DND-41 (cell line): ENCODE data around the gene ZBTB21.

Experiments used
- ATAC-seq: fragments of 200-7000 bp; cut with Tn5 transposase; 3 replicates; pipeline ENCODE4 v1.9.1; 2021; ENCODE audit warnings: low read depth; ENCODE audit not compliant: insufficient read depth
- DNase-seq: peaks from one replicate; pipeline ENCODE4 v3.0.0-alpha.2; 2020
- H2AFZ ChIP-seq: 2 replicates; pipeline ENCODE4 v1.6.0; 2012; ENCODE audit warnings: low read depth, low read length
- H3K27ac ChIP-seq: 2 replicates; pipeline ENCODE4 v1.5.1; 2012; ENCODE audit warnings: low read length, inconsistent platforms
- H3K27me3 ChIP-seq: fragments of 200-600 bp; sonication (generic); 2 replicates; pipeline ENCODE4 v1.6.0; 2012; ENCODE audit warnings: low read length, mild to moderate bottlenecking, inconsistent platforms; ENCODE audit not compliant: insufficient read depth, poor library complexity
- H3K36me3 ChIP-seq: 2 replicates; pipeline ENCODE4 v1.5.1; 2012; ENCODE audit warnings: low read length, inconsistent platforms; ENCODE audit not compliant: insufficient read depth
- H3K4me1 ChIP-seq: 2 replicates; pipeline ENCODE4 v1.5.1; 2012; ENCODE audit warnings: mild to moderate bottlenecking, low read length; ENCODE audit not compliant: insufficient read depth
- H3K4me2 ChIP-seq: 2 replicates; pipeline ENCODE4 v1.6.0; 2012; ENCODE audit warnings: mild to moderate bottlenecking, moderate library complexity, low read length, inconsistent platforms; ENCODE audit not compliant: insufficient read depth
- H3K4me3 ChIP-seq, 2 experiments: fragments of 200-600 bp in 1 of 2; shearing (Covaris generic) in 1 of 2; 2 replicates each; pipeline ENCODE4 v1.5.1; 2012 to 2016; ENCODE audit warnings: inconsistent platforms in 2 of 2, low read length in 2 of 2, mild to moderate bottlenecking in 2 of 2, low read depth in 1 of 2, moderate library complexity in 1 of 2
- H3K79me2 ChIP-seq: 2 replicates; pipeline ENCODE4 v1.6.0; 2012; ENCODE audit warnings: low read length, inconsistent platforms; ENCODE audit not compliant: insufficient read depth
- H3K9ac ChIP-seq: 2 replicates; pipeline ENCODE4 v1.6.0; 2012; ENCODE audit warnings: low read depth, mild to moderate bottlenecking, inconsistent platforms, low read length, moderate library complexity
- H3K9me3 ChIP-seq: 2 replicates; pipeline ENCODE4 v1.5.1; 2012; ENCODE audit warnings: low read length, moderate library complexity, mild to moderate bottlenecking, inconsistent platforms; ENCODE audit not compliant: insufficient read depth, severe bottlenecking
- H4K20me1 ChIP-seq: 2 replicates; pipeline ENCODE4 v1.6.0; 2012; ENCODE audit warnings: low read length; ENCODE audit not compliant: insufficient read depth
- CTCF ChIP-seq: IDR thresholded peaks from 2 replicates; pipeline ENCODE4 v1.5.1; 2012; ENCODE audit warnings: borderline replicate concordance, low read length, moderate library complexity, mild to moderate bottlenecking; ENCODE audit not compliant: poor library complexity, severe bottlenecking; ENCODE audit errors: extremely low read depth
- EZH2 ChIP-seq: IDR thresholded peaks from 3 replicates; pipeline ENCODE4 v1.6.1; 2012; ENCODE audit warnings: borderline replicate concordance, low read depth, mild to moderate bottlenecking, moderate library complexity, low read length, inconsistent platforms; ENCODE audit not compliant: severe bottlenecking

The ZBTB21 gene

GRCh38 chr21:42044871-42045495, 34.8 kb upstream of the ZBTB21 start:
- no peak overlapping the region for H3K4me3 ChIP-seq
- H4K20me1 ChIP-seq: no peaks in the 10 kb centered on the region
- H3K27me3 ChIP-seq: no peaks in the 10 kb centered on the region
- no peaks in the 10 kb centered on the region for H3K4me1 ChIP-seq
- no peak overlapping the region for H3K4me2 ChIP-seq
- TF ChIP-seq EZH2: no peak
- no peaks in the 10 kb centered on the region for H3K9me3 ChIP-seq
- no peaks in the 10 kb centered on the region for H3K36me3 ChIP-seq
- H2AFZ ChIP-seq: no peak overlapping the region
- H3K9ac ChIP-seq: no peak overlapping the region
- no peak overlapping the region for H3K27ac ChIP-seq
- DNase-seq: no peak
- ATAC-seq: no peak
- no peaks in the 10 kb centered on the region for H3K79me2 ChIP-seq

GRCh38 chr21:42043961-42044360, 33.8 kb upstream of the ZBTB21 start:
- DNase-seq (no peak), ATAC-seq (no peak)
- Histone ChIP-seq H3K4me1 (peaks cover 4% of the 10 kb centered on the region), H3K9me3 (no peaks in the 10 kb centered on the region), H3K27ac (no peak overlapping the region), H4K20me1 (no peaks in the 10 kb centered on the region), H3K36me3 (no peaks in the 10 kb centered on the region), H3K79me2 (no peaks in the 10 kb centered on the region), H3K9ac (no peak overlapping the region), H3K4me3 (no peak overlapping the region), H2AFZ (no peak overlapping the region), H3K27me3 (no peaks in the 10 kb centered on the region), H3K4me2 (no peak overlapping the region)
- TF ChIP-seq CTCF (no peak), EZH2 (no peak)

GRCh38 chr21:42043201-42043895, 33.2 kb upstream of the ZBTB21 start:
- ATAC-seq: no peak
- TF ChIP-seq CTCF (no peak), EZH2 (no peak)
- Histone ChIP-seq H3K27me3 (no peaks in the 10 kb centered on the region), H3K4me3 (no peak overlapping the region), H2AFZ (no peak overlapping the region), H3K4me1 (peaks cover 8% of the 10 kb centered on the region), H3K36me3 (no peaks in the 10 kb centered on the region), H3K4me2 (no peak overlapping the region), H3K27ac (no peak overlapping the region), H3K79me2 (no peaks in the 10 kb centered on the region), H3K9me3 (no peaks in the 10 kb centered on the region), H4K20me1 (no peaks in the 10 kb centered on the region), H3K9ac (no peak overlapping the region)
- DNase-seq: no peak

- no peaks in the 10 kb centered on the region for H3K36me3 ChIP-seq
- no peak overlapping the region for H3K4me3 ChIP-seq
- H2AFZ ChIP-seq: no peak overlapping the region
- H3K4me1 ChIP-seq: peaks cover 8% of the 10 kb centered on the region
- no peak overlapping the region for H3K27ac ChIP-seq
- no peaks in the 10 kb centered on the region for H3K9me3 ChIP-seq
- H4K20me1 ChIP-seq: no peaks in the 10 kb centered on the region
- TF ChIP-seq CTCF (no peak), EZH2 (no peak)
- no peaks in the 10 kb centered on the region for H3K27me3 ChIP-seq
- H3K9ac ChIP-seq: no peak overlapping the region
- ATAC-seq (no peak), DNase-seq (no peak)
- no peak overlapping the region for H3K4me2 ChIP-seq
- H3K79me2 ChIP-seq: no peaks in the 10 kb centered on the region
Observed at GRCh38 chr21:42042651-42043050, 32.5 kb upstream of the ZBTB21 start.
